CD4-positive, CD25-positive, alpha-beta regulatory T cell (primary cell): ENCODE measurements around the gene CAD. TPM values are rescaled to one million over a fixed set of nuclear protein-coding genes. Genes with fewer than 3 reads are reported as not detected.

Experiments
- ATAC-seq, 2 donors: fragments of 150-1000 bp; cut with Tn5 transposase; one replicate each; pipeline ENCODE4 v1.10.0; 2021; ENCODE audit warnings: low read depth in 2 of 2, moderate number of reproducible peaks in 2 of 2, moderate library complexity in 1 of 2
- DNase-seq, 3 donors: peaks; one replicate each; pipeline versions ENCODE4 v3.0.0 to v3.0.0-alpha.2; 2012 to 2022; ENCODE audit warnings: mixed read lengths in 1 of 3
- H3K27ac ChIP-seq: one replicate; pipeline ENCODE4 v1.7.0; 2013; ENCODE audit warnings: mild to moderate bottlenecking, low read length; ENCODE audit not compliant: insufficient read depth, poor library complexity, severe bottlenecking
- H3K27me3 ChIP-seq: one replicate; pipeline ENCODE4 v1.7.0; 2013; ENCODE audit warnings: low read length; ENCODE audit not compliant: control insufficient read depth, insufficient read depth
- H3K36me3 ChIP-seq: one replicate; pipeline ENCODE4 v1.7.0; 2013; ENCODE audit warnings: mild to moderate bottlenecking, low read length, moderate library complexity; ENCODE audit not compliant: control insufficient read depth, insufficient read depth
- H3K4me1 ChIP-seq: 2 replicates; pipeline ENCODE4 v1.7.0; 2013; ENCODE audit warnings: mild to moderate bottlenecking, low read length; ENCODE audit not compliant: insufficient read depth, control insufficient read depth, poor library complexity, severe bottlenecking
- H3K4me3 ChIP-seq: one replicate; pipeline ENCODE4 v1.7.0; 2013; ENCODE audit warnings: low read depth, mild to moderate bottlenecking, low read length, moderate library complexity
- H3K9me3 ChIP-seq, 2 experiments: 1 replicate in 1 of 2; 2 replicates in 1 of 2; pipeline ENCODE4 v1.7.0; 2013; ENCODE audit warnings: low read length in 2 of 2, mild to moderate bottlenecking in 1 of 2, moderate library complexity in 1 of 2; ENCODE audit not compliant: control insufficient read depth in 2 of 2
- H3K27ac Mint-ChIP-seq, 3 donors: one replicate each; pipeline ENCODE4 v1.8.0; 2020 to 2022; ENCODE audit warnings: mild to moderate bottlenecking in 3 of 3, mixed read lengths in 3 of 3, moderate library complexity in 2 of 3
- H3K27me3 Mint-ChIP-seq: one replicate; pipeline ENCODE4 v1.8.0; 2022; ENCODE audit warnings: mild to moderate bottlenecking, mixed read lengths
- H3K36me3 Mint-ChIP-seq: one replicate; pipeline ENCODE4 v1.8.0; 2020; ENCODE audit warnings: mixed read lengths
- H3K4me1 Mint-ChIP-seq, 4 donors: one replicate each; pipeline ENCODE4 v1.8.0; 2020 to 2022; ENCODE audit warnings: mixed read lengths in 4 of 4, mild to moderate bottlenecking in 1 of 4
- H3K4me3 Mint-ChIP-seq, 4 donors: one replicate each; pipeline ENCODE4 v1.8.0; 2020 to 2022; ENCODE audit warnings: mild to moderate bottlenecking in 4 of 4, mixed read lengths in 4 of 4, moderate library complexity in 3 of 4
- H3K9me3 Mint-ChIP-seq, 7 donors: one replicate each; pipeline ENCODE4 v1.8.0; 2020 to 2022; ENCODE audit warnings: mixed read lengths in 7 of 7, mild to moderate bottlenecking in 3 of 7, moderate library complexity in 2 of 7
- polyA plus RNA-seq, 4 donors: library from polyadenylated mRNA; unstranded; fragments of 300-500 nt; fragmentation: Illumina TruSeq; gene quantifications; one replicate each; pipeline ENCODE4 v1.2.3, GENCODE V29; 2021
- total RNA-seq: library from RNA; stranded (reverse); gene quantifications from one replicate; pipeline ENCODE4 v1.2.3, GENCODE V29; 2022

The CAD gene
- total and polyA plus RNA-seq, 5 donors from 2014 or later: 12.2 to 27.4 (median 14.1) TPM

DNA sequence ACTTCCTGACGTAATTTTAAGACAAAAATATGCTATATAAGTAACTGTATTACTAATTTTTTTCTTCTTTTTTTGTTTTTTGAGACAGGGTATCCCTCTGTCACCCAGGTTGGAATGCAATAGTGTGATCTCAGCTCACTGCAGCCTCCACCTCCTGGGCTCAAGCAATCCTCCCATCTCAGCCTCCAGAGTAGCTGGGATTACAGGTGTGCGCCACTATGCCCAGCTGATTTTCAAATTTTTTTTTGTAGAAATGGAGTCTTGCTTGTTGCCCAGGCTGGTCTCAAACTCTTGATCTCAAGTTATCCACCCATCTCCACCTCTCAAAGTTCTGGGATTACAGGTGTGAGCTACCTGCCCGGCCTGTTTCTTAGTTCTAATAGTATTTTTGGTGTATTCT, 38.7 kb upstream of the CAD start:
- Histone ChIP-seq H3K27me3 (peaks cover 31% of the 10 kb centered on the region), H3K36me3 (no peaks in the 10 kb centered on the region), H3K4me3 (no peak overlapping the region), H3K27ac (no peak overlapping the region), H3K4me1 (no peaks in the 10 kb centered on the region), H3K9me3 (no peaks in the 10 kb centered on the region)
- Mint-ChIP-seq H3K27ac (no peak overlapping the region), H3K4me3 (no peak overlapping the region), H3K9me3 (peaks cover 0 to under 1% (median 0%) of the 10 kb centered on the region in 7 donors), H3K4me1 (no peaks in the 10 kb centered on the region), H3K27me3 (peaks cover 52% of the 10 kb centered on the region), H3K36me3 (no peaks in the 10 kb centered on the region)
- ATAC-seq: no peak
- DNase-seq: no peak

DNA sequence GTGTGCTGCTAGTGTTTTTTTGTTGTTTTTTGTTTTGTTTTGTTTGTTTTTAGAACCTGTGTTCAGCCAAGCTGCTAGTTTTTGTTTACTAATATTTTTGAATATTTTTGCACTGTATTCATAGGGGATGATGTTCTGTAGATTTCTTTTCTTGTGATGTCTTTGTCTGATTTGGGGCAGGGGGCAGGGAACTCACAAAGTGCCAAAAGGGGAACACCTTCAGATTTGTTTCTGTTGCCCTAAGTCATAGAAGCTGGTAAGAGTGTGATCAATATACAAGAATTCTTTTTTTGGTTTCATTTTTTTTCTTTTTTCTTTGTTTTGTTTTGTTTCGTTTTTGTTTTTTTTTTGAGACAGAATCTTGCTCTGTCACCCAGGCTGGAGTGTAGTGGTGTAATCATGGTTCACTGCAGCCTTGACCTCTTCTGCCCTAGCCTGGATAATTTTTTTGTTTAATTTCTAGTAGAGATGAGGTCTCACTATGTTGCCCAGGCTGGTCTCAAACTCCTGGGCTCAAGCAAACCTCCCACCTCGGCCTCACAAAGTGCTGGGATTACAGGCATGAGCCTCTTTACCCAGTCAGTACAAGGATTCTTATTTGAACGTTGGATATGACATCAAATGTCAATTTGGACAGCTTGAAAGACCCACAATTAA, 37.7 kb upstream of the CAD start:
- Histone ChIP-seq H3K4me3 (no peak overlapping the region), H3K36me3 (no peaks in the 10 kb centered on the region), H3K9me3 (no peaks in the 10 kb centered on the region), H3K27ac (no peak overlapping the region), H3K4me1 (no peaks in the 10 kb centered on the region), H3K27me3 (peaks cover 26% of the 10 kb centered on the region)
- H3K27ac Mint-ChIP-seq: no peak overlapping the region
- H3K9me3 Mint-ChIP-seq: peaks cover 0 to 2% (median 0%) of the 10 kb centered on the region in 7 donors
- no peak overlapping the region for H3K4me3 Mint-ChIP-seq
- peaks cover 62% of the 10 kb centered on the region for H3K27me3 Mint-ChIP-seq
- DNase-seq (no peak), ATAC-seq (no peak)
- H3K4me1 Mint-ChIP-seq: no peaks in the 10 kb centered on the region
- no peaks in the 10 kb centered on the region for H3K36me3 Mint-ChIP-seq

DNA sequence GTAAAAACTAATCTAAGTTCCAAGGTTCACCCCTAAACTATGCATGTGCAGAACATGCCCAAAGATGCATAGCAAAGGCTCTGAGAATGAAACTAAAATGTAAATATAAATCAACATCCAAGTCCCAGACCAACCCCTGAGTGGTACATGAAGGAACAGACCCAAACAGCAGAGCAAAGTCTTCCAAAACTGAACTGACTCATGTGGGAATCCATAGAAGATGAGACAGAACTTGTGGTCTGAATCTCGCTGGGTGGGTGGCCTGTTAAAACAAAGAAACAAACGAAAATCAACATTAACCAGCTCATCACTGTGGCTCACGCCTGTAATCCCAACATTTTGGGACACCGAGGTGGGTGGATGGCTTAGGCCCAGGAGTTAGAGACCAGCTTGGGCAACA, 34.8 kb upstream of the CAD start:
- Mint-ChIP-seq H3K27ac (no peak overlapping the region), H3K27me3 (peaks cover 86% of the 10 kb centered on the region), H3K36me3 (no peaks in the 10 kb centered on the region), H3K4me1 (no peaks in the 10 kb centered on the region), H3K4me3 (no peak overlapping the region), H3K9me3 (peaks cover 0 to 2% (median 0%) of the 10 kb centered on the region in 7 donors)
- Histone ChIP-seq H3K4me1 (no peaks in the 10 kb centered on the region), H3K27ac (no peak overlapping the region), H3K9me3 (no peaks in the 10 kb centered on the region), H3K4me3 (no peak overlapping the region), H3K27me3 (peaks cover 27% of the 10 kb centered on the region), H3K36me3 (no peaks in the 10 kb centered on the region)
- DNase-seq (no peak), ATAC-seq (no peak)

DNA sequence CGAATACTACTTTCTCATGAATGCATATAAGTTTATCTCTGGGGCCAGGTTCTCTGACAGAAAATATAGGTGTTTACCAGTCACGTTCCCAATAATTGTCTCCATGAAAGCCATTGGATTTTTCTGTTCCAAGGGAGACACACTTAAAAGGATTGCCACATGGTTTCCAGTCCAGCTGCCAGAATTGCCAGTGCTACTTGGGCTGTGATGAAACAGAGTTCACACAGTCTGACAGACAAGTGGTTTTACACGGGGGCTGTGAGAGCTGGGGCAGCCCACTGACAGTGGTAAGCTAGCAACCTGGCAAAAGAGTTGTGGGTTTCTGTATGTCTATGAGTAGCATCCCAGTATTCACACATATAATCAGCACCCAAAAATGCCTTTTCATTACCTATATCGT, 33.1 kb upstream of the CAD start:
- no peaks in the 10 kb centered on the region for H3K36me3 ChIP-seq
- Mint-ChIP-seq H3K4me1 (no peaks in the 10 kb centered on the region), H3K36me3 (no peaks in the 10 kb centered on the region), H3K4me3 (no peak overlapping the region), H3K27ac (no peak overlapping the region), H3K27me3 (peaks cover 74% of the 10 kb centered on the region), H3K9me3 (peaks cover 0 to 2% (median 0%) of the 10 kb centered on the region in 7 donors)
- peaks cover 17% of the 10 kb centered on the region for H3K27me3 ChIP-seq
- ATAC-seq: no peak
- no peak for DNase-seq
- H3K27ac ChIP-seq: no peak overlapping the region
- H3K4me3 ChIP-seq: no peak overlapping the region
- no peaks in the 10 kb centered on the region for H3K4me1 ChIP-seq
- H3K9me3 ChIP-seq: no peaks in the 10 kb centered on the region

DNA sequence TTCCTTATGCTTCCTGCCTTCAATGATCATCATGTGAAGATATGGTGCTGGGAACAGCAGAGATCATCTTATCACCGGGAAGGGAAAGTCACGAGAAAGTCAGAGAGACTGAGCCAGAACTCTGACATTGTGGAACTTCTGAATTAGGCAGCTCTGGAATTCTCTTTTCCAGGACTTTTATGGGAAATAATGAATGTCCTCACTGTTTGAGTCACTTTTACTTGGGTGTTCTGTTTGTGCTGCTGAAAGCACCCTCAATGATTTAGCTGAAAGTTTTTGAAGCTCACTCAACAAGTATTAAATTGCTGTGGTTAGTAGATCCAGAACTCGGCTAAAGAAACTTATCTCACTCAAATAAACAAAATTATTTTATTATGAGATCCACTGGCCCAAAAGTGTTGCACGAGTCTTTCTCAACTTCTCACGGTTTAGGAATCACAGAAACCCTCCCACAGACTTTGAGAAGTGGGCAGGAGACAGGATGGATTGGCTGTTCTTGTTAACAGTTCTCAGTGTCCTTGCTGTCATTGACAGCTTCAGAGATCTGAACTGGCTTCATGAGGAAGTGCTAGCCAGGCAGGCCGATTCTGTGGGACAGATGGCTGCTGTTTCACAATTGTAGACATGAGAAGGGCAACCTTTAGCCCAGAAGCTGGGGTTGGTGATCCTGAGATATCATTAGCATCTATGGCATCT, 31.7 kb upstream of the CAD start:
- no peak overlapping the region for H3K4me3 ChIP-seq
- Mint-ChIP-seq H3K27ac (no peak overlapping the region), H3K9me3 (peaks cover 0 to 2% (median 0%) of the 10 kb centered on the region in 7 donors), H3K4me3 (no peak overlapping the region), H3K4me1 (no peaks in the 10 kb centered on the region), H3K27me3 (peaks cover 63% of the 10 kb centered on the region), H3K36me3 (no peaks in the 10 kb centered on the region)
- no peaks in the 10 kb centered on the region for H3K9me3 ChIP-seq
- ATAC-seq (no peak), DNase-seq (no peak)
- no peaks in the 10 kb centered on the region for H3K4me1 ChIP-seq
- H3K36me3 ChIP-seq: no peaks in the 10 kb centered on the region
- no peak overlapping the region for H3K27ac ChIP-seq
- peaks cover 12% of the 10 kb centered on the region for H3K27me3 ChIP-seq

DNA sequence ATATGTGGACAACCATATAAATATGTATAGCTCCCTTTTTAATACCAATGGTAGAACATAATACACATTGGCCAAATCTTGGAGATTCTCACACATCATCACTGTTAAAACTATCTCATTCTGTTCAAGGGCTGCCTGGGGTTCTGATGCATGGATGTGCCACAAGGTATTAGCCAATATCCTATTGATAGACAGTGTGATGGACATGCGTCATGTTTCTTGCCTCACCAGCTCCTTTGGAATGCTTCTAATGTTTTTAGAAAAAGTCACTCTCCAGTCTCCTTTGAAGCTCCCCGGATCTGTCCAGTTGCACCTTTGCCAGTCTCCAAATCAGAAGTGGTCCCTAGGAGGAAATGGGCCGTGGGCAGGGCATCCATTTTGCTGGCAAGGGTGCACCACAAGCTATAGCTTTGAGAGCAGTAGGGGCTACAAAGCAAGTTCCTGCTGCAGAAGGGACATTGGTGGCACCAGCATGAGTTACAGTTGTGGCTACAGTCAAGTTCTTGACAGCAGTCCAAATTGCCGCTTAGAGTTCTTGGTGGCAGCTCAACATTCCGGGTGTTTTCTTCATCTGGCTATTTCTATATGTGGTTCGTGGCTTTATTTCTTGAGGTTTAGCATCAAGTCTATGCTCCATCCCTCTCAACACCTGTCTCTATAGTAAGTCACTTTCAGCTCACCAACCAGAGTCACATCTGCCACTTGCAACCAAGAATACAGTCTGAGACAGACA, 30.4 kb upstream of the CAD start:
- Mint-ChIP-seq H3K27me3 (peaks cover 56% of the 10 kb centered on the region), H3K9me3 (peaks cover 0 to 2% (median 0%) of the 10 kb centered on the region in 7 donors), H3K36me3 (no peaks in the 10 kb centered on the region), H3K4me1 (peaks cover 0 to 3% (median 0%) of the 10 kb centered on the region in 4 donors), H3K4me3 (no peak overlapping the region), H3K27ac (no peak overlapping the region)
- ATAC-seq (no peak), DNase-seq (no peak)
- H3K36me3 ChIP-seq: no peaks in the 10 kb centered on the region
- H3K27me3 ChIP-seq: peaks cover 8% of the 10 kb centered on the region
- H3K4me1 ChIP-seq: no peaks in the 10 kb centered on the region
- H3K4me3 ChIP-seq: no peak overlapping the region
- H3K9me3 ChIP-seq: no peaks in the 10 kb centered on the region
- H3K27ac ChIP-seq: no peak overlapping the region

DNA sequence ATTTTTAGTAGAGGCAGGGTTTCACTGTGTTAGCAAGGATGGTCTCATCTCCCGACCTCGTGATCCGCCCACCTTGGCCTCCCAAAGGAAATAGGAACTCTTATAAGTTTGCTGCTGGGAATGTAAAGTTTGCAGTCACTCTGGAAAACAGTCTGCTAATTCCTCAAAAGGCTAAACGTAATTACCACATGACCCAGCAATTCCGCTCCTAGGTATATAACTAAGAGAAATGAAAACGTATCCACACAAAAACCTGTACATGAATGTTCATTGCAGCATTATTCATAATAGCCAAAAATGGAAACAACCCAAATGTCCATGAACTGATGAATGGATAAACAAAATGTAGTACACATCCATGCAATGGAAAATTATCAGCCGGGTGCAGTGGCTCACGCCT, 27.2 kb upstream of the CAD start:
- Histone ChIP-seq H3K9me3 (no peaks in the 10 kb centered on the region), H3K36me3 (no peaks in the 10 kb centered on the region), H3K4me3 (no peak overlapping the region), H3K4me1 (no peaks in the 10 kb centered on the region), H3K27ac (no peak overlapping the region), H3K27me3 (peaks cover 2% of the 10 kb centered on the region)
- Mint-ChIP-seq H3K9me3 (no peaks in the 10 kb centered on the region), H3K27me3 (peaks cover 41% of the 10 kb centered on the region), H3K36me3 (no peaks in the 10 kb centered on the region), H3K27ac (no peak overlapping the region), H3K4me3 (no peak overlapping the region), H3K4me1 (peaks cover 0 to 3% (median 1%) of the 10 kb centered on the region in 4 donors)
- ATAC-seq (no peak), DNase-seq (no peak)
